HG03095 (cell line): ENCODE measurements around the gene MEPCE.
"Not testable (repeated sequence)": the region's sequence is repeated elsewhere in the genome, so short reads cannot be mapped to it uniquely, and the experiment has no call there.

ENCODE experiments used
- ATAC-seq: cut with Tn5 transposase; IDR thresholded peaks from one replicate; pipeline ENCODE4 v1.9.1; 2021; ENCODE audit warnings: moderate library complexity; ENCODE audit not compliant: unreplicated experiment

Gene MEPCE

DNA sequence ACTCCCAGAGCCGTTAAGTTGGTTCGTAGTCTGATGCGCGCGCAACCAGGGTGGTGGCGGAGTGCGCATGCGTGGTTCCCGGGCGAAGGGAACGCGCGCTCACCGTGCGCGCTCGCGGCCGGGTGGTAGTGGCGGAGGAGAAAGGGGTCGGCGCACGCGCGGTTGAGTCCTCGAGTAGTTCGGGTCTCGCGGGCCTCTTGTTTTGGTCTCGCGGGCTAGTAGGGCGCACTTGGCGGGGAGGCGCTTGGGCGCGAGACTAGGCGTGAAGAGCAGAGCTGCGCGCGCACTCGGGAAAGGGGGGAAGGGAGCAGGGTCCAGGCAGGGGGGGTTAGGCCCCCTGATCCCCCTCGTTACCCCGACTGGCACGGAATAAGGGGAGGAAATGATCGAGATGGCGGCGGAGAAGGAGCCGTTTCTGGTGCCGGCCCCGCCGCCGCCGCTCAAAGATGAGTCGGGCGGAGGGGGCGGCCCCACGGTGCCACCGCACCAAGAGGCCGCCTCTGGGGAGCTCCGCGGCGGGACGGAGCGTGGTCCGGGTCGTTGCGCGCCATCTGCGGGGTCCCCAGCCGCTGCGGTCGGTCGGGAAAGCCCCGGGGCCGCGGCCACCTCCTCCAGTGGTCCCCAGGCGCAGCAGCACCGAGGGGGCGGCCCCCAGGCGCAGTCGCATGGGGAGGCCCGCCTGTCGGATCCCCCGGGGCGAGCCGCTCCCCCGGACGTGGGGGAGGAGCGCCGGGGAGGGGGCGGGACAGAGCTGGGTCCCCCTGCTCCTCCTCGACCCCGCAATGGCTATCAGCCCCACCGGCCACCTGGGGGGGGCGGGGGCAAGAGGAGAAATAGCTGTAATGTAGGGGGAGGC is at the start of gene MEPCE:
MEPCE (plus strand) TSS at position 195 of the 856 bp plus-strand sequence; CDS start at position 383, 188 bp downstream.
- peak; percentile 30 for ATAC-seq

DNA sequence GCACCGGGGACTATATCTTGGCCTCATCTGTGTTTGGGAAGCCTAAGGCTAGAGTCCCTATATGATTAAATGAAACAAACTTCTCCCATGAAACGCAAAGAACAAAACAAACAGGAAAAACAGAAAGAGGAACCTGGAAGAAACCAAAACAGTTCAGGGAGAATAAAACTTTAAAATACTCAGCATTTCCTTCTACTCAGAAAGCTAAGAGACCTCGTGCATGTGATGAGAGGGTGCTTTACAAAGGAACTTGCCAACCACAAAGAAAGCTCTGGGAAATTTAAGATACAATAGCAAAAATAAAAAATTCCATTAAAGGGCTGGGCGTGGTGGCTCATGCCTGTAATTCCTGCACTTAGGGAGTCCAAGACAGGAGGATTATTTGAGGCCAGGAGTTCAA is 49.4 kb upstream of the MEPCE start:
- ATAC-seq: no peak

- ATAC-seq: not testable (repeated sequence)
These were observed 47.9 kb upstream of the MEPCE start for GRCh38 chr7:100381531-100382233.

DNA sequence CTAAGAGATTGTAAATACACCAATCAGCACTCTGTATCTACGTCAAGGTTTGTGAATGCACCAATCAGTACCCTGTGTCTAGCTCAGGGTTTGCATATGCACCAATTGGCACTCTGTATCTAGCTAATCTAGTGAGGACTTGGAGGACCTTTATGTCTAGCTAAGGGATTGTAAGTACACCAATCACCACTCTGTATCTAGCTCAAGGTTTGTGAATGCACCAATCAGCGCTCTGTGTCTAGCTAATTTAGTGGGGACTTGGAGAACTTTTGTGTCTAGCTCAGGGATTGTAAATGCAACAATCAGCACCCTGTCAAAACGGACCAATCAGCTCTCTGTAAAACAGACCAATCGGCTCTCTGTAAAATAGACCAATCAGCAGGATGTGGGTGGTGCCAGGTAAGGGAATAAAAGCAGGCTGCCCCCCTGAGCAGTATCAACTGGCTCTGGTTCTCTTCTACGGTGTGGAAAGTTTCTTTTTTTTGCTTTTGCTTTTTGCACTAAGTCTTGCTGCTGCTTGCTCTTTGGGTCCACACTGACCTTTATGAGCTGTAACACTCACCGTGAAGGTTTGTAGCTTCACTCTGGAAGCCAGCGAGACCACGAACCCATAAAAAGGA is 47.3 kb upstream of the MEPCE start:
- not testable (repeated sequence) for ATAC-seq

GRCh38 chr7:100384628-100385294 is 44.9 kb upstream of the MEPCE start:
- no peak for ATAC-seq

GRCh38 chr7:100386940-100387339 is 42.7 kb upstream of the MEPCE start:
- no peak for ATAC-seq

DNA sequence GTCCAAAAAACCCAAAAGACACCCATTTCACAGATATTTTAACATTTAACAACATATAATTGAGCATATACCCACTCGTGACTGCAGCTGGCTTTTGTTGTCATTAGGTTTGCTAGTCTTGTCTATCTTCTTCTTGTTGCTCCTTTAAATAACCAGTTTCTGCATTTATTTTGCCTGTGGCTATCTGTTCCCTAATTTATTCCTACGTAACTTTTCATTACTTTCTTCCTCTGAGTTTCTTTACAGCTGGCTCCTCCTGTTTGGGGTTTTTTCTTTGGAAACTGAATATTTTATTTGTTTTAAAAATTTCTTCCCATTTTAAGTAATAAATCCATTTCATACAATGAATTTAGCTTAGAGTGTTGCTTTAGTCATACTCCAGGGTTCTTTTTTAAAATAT is 41.9 kb upstream of the MEPCE start:
- ATAC-seq: no peak

DNA sequence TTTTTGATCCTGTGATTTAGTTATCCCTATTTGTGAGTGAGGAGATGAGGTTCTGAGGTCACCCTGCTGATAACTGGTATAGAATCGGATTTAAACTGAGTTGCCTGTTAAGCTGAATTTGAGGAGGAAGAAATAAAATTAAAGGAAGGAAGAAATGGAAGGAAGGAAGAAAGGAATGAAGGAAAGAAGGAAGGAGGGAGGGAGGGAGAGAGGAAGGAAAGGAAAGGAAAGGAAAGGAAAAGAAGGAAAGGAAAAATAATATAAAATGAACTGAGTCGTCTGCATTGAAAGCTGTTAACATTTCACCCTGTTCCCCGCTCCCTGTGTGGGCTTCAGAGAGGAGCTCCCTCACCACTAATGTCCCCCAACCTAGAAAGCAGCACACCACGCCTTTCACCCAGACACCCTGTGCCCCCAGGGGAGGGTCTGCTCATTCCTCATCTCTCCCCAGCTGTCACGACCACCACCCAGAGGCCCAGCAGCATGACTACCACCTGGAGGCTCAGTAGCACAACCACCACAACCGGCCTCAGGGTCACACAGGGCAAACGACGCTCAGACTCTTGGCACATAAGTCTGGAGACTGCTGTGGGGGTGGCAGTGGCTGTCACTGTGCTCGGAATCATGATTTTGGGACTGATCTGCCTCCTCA is 40.1 kb upstream of the MEPCE start:
- ATAC-seq: no peak

- no peak for ATAC-seq
These were observed 39.2 kb upstream of the MEPCE start for GRCh38 chr7:100390286-100391009.

DNA sequence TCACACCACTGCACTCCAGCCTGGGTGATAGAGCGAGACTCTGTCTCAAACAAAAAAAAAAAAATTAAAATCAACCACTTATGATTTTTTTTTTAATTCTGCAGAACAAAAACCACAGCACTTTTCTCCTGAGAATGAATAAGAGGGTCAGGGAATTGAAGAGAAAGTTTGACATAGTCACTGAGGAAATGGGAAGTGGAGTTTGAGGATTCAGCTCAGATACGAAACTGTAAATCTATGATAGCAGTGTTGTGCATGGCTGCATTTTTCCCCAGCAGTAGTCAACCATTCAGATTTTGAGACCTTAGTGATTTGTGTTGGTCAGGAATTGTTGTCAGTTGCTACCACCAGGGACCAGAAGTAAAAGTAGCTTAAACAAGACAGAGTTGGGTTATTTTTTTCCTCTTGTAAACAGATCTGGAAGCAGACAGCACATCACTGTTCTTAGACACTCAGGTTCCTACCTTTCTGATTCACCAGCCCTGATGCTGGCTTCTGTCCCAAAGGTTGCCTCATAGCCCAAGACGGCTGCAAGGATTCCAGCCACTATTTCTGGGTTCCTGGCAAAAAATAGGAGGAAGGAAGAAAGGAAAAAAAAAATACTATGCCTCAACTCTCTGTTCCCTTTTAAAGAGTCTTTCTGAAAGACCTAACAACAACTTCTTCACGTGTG is 36.3 kb upstream of the MEPCE start:
- no peak for ATAC-seq

GRCh38 chr7:100394077-100394476 is 35.6 kb upstream of the MEPCE start:
- ATAC-seq: no peak

- peak; percentile 83 for ATAC-seq
These were observed 33.1 kb upstream of the MEPCE start for GRCh38 chr7:100396421-100396982.

DNA sequence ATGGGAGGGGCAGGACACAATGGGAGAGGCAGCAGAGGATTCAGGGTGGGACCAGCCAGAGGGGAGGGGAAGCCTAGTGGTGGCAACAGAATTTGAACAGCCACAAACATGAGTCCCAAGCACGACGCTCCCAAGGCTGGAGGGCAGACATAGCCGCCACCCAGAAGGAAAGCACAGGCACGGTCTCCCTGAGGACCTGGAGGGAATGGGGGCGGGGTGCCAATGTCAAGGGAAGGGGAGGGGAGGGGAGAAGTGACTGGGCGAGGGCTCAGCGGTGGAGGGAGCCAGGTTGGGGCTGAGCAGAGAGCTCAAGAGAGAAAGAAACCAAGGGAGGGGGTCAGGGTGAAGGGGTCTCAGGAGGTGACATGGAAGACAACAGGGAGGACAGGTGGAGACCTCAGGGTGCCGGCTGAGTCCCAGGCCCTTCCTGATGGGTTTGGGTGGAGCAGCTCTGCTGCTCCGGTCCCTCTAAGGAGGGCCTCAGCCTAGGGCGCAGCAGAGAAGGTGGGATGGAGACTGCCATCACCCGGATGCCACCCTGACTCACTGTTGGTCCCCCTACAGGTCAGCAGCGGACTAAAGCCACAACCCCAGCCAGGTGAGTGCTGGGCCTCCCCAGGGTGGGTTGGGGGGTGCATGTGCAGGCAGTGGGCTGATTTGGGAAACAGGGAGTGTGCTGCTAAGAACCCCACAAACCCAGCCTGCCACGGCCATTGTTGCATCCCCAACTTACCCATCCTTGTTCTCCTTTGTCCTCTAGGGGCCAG is 32.1 kb upstream of the MEPCE start:
- no peak for ATAC-seq

DNA sequence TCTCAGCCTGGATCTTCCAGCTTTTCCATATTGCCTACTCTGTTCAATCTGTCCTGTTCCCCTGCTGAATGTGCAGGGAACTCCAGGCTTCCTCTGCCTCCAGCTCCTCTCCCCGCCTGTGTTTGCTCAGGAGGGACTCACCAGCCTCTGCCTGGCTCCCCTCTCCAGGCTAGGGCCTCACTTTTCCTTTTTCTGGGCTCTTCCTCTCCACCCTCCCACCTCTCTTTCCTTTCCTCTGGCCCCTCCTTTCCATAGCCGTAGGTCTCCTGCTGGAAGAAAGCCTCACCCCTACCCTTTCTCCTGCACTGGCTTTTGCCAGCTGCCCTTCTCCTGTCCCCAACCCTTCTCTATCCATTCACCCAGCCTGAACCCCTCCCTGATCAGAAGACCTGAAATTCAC is 31.4 kb upstream of the MEPCE start:
- ATAC-seq: no peak

DNA sequence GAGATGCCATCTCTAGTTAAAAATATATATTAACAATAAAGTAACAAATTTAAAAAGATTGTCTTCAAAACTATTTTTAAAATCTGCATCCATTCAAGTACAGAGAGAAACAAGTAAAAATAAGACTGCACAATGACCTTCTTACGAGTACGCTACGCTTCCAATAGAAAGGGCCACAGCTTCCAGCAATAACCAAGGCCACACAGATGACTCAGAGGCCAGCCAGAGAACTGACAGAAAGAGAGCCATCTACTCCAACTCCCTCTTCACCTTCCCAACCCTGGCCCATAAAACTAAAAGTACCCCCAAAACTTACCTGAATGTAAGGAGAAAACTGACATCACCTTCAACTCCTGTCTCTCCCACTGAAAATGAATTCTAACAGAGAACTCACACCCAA is 29.6 kb upstream of the MEPCE start:
- ATAC-seq: no peak

DNA sequence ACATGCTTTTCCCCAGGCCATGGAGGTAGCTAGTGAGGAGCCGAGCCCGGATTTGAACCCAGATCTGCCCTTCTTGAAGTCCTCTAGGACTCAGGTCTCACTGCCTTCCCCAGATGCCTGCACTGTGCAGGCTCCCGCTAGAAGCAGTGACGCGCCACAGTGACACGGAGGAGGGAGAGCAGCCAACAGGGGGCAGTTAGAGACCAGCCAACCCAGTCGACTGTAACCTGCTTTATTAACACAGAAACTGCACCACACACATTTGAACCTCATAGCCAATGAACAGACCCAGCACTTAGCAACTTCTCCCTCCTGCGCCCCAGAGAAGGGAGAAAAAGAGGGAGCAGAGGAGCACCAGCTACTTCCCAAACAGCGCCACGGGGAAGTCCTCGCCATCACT is 29.0 kb upstream of the MEPCE start:
- ATAC-seq: no peak

- no peak for ATAC-seq
These were observed 27.8 kb upstream of the MEPCE start for GRCh38 chr7:100401811-100402210.

DNA sequence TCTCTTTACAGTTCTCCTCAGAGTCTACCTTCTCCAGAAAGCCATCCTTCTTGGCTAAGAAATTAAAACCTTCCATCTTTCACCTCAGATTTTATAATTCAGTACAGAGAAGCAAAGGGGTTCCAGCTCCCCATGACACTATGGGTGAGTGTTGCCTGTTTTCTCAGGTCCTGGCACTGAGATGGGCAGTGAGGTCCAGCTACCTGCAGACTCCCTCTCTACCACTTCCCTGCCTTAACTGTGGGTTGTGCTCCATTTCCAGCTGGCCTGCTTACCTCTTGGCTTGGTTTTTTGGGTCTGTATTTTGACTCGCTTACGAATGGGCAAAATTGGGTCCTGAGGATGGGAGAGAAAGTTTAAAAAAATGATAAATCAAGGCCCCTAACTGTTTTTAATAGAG is 27.4 kb upstream of the MEPCE start:
- ATAC-seq: no peak
